Activated CD4-positive, alpha-beta memory T cell treated with anti-CD3 and anti-CD28 coated beads, Interleukin-2, amount 10 ng/mL, durations not matched to agents 7 days and 5 days (primary cell): ENCODE data around the gene PCDHB6. TPM values are rescaled to one million over a fixed set of nuclear protein-coding genes. Genes with fewer than 3 reads are reported as not detected.
"Not testable (repeated sequence)": the region's sequence is repeated elsewhere in the genome, so short reads cannot be mapped to it uniquely, and the experiment has no call there.

Experiments used
- CTCF ChIA-PET: fragments of 350-600 bp; sonication (Branson Sonifier 250); formaldehyde crosslinking; loops from one replicate; lab custom pipeline; 2021; ENCODE audit warnings: antibody characterized with exemption, inconsistent platforms; lab: Charles Lee
- POLR2A ChIA-PET: fragments of 350-600 bp; sonication (Branson Sonifier 250); formaldehyde crosslinking; loops from one replicate; lab custom pipeline; 2021; ENCODE audit warnings: antibody characterized with exemption; lab: Charles Lee
- DNase-seq: peaks from one replicate; pipeline ENCODE4 v3.0.0-alpha.2; 2020
- H3K27ac Mint-ChIP-seq: one replicate; pipeline ENCODE4 v1.8.0; 2021; ENCODE audit warnings: mild to moderate bottlenecking, mixed read lengths
- H3K27me3 Mint-ChIP-seq: one replicate; pipeline ENCODE4 v1.8.0; 2021; ENCODE audit warnings: mixed read lengths
- H3K36me3 Mint-ChIP-seq: one replicate; pipeline ENCODE4 v1.8.0; 2021; ENCODE audit warnings: low read depth, mixed read lengths
- H3K4me1 Mint-ChIP-seq: one replicate; pipeline ENCODE4 v1.8.0; 2021; ENCODE audit warnings: mixed read lengths
- H3K4me3 Mint-ChIP-seq: one replicate; pipeline ENCODE4 v1.8.0; 2021; ENCODE audit warnings: mild to moderate bottlenecking, mixed read lengths
- H3K9me3 Mint-ChIP-seq: one replicate; pipeline ENCODE4 v1.8.0; 2021; ENCODE audit warnings: mixed read lengths
- total RNA-seq, 2 experiments: library from RNA; stranded (reverse); gene quantifications; one replicate each; pipeline ENCODE4 v1.2.3, GENCODE V29; 2021

The PCDHB6 gene
- total RNA-seq, 2 experiments from 2014 or later = not detected

DNA sequence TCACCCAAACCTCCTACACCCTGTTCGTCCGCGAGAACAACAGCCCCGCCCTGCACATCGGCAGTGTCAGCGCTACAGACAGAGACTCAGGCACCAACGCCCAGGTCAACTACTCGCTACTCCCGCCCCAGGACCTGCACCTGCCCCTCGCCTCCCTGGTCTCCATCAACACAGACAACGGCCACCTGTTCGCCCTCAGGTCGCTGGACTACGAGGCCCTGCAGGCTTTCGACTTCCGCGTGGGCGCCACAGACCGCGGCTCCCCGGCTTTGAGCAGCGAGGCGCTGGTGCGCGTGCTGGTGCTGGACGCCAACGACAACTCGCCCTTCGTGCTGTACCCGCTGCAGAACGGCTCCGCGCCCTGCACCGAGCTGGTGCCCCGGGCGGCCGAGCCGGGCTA is 51.3 kb downstream of the PCDHB6 start:
- H3K27ac Mint-ChIP-seq, DNase-seq, H3K4me1 Mint-ChIP-seq, H3K36me3 Mint-ChIP-seq, H3K27me3 Mint-ChIP-seq, CTCF ChIA-PET, POLR2A ChIA-PET, H3K4me3 Mint-ChIP-seq: not testable (repeated sequence)
- peaks cover 13% of the 10 kb centered on the region for H3K9me3 Mint-ChIP-seq

DNA sequence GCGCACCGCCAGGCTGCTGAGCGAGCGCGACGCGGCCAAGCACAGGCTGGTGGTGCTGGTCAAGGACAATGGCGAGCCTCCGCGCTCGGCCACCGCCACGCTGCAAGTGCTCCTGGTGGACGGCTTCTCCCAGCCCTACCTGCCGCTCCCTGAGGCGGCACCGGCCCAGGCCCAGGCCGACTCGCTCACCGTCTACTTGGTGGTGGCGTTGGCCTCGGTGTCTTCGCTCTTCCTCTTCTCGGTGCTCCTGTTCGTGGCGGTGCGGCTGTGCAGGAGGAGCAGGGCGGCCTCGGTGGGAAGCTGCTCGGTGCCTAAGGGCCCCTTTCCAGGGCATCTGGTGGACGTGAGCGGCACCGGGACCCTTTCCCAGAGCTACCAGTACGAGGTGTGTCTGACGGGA is 51.8 kb downstream of the PCDHB6 start:
- H3K27me3 Mint-ChIP-seq, CTCF ChIA-PET, H3K27ac Mint-ChIP-seq, H3K4me1 Mint-ChIP-seq, H3K9me3 Mint-ChIP-seq, H3K4me3 Mint-ChIP-seq, POLR2A ChIA-PET, H3K36me3 Mint-ChIP-seq, DNase-seq: not testable (repeated sequence)

Other genes with a start within 250 kb of the PCDHB6 start
- gene PCDHAC1, start 223.8 kb upstream of the PCDHB6 start, total RNA-seq = not detected
- gene PCDHAC2, start 183.6 kb upstream of the PCDHB6 start, total RNA-seq = not detected
- not detected for gene PCDHB1, start 98.7 kb upstream of the PCDHB6 start, total RNA-seq
- under 1 TPM in 1 of 2 experiments, not detected in 1; 0.20 TPM for gene PCDHB2, start 55.4 kb upstream of the PCDHB6 start, total RNA-seq
- not detected for gene PCDHB3, start 49.6 kb upstream of the PCDHB6 start, total RNA-seq
- not detected for gene PCDHB4, start 28.2 kb upstream of the PCDHB6 start, total RNA-seq
- gene PCDHB5, start 14.9 kb upstream of the PCDHB6 start, total RNA-seq = not detected
- gene PCDHB7, start 22.6 kb downstream of the PCDHB6 start, total RNA-seq = not detected
- not detected for gene PCDHB8, start 27.7 kb downstream of the PCDHB6 start, total RNA-seq
- not detected for gene PCDHB16, start 32.3 kb downstream of the PCDHB6 start, total RNA-seq
- gene PCDHB9, start 37.1 kb downstream of the PCDHB6 start, total RNA-seq = not detected
- not detected for gene PCDHB10, start 42.3 kb downstream of the PCDHB6 start, total RNA-seq
- gene PCDHB11, start 49.6 kb downstream of the PCDHB6 start, total RNA-seq = not detected
- gene PCDHB12, start 58.7 kb downstream of the PCDHB6 start, total RNA-seq = not detected
- not detected for gene PCDHB13, start 63.9 kb downstream of the PCDHB6 start, total RNA-seq
- not detected for gene PCDHB14, start 73.3 kb downstream of the PCDHB6 start, total RNA-seq
- gene PCDHB15, start 95.3 kb downstream of the PCDHB6 start, total RNA-seq = not detected
- gene SLC25A2, start 154.0 kb downstream of the PCDHB6 start, total RNA-seq = under 1 TPM; 0.38 to 0.50 TPM
- 10 to 100 TPM; 74.3 to 75.1 TPM for gene TAF7, start 170.7 kb downstream of the PCDHB6 start, total RNA-seq
- gene PCDHGA1, start 180.5 kb downstream of the PCDHB6 start, total RNA-seq = under 1 TPM in 1 of 2 experiments, not detected in 1; 0.05 TPM
- under 1 TPM in 1 of 2 experiments, not detected in 1; 0.05 TPM for gene PCDHGA2, start 188.7 kb downstream of the PCDHB6 start, total RNA-seq
- not detected for gene PCDHGA3, start 193.8 kb downstream of the PCDHB6 start, total RNA-seq
- under 1 TPM in 1 of 2 experiments, not detected in 1; 0.13 TPM for gene PCDHGB1, start 200.0 kb downstream of the PCDHB6 start, total RNA-seq
- gene PCDHGA4, start 205.0 kb downstream of the PCDHB6 start, total RNA-seq = under 1 TPM; 0.08 to 0.10 TPM
- under 1 TPM; 0.18 to 0.23 TPM for gene PCDHGB2, start 209.9 kb downstream of the PCDHB6 start, total RNA-seq
- gene PCDHGA5, start 214.1 kb downstream of the PCDHB6 start, total RNA-seq = not detected
- under 1 TPM; 0.10 to 0.25 TPM for gene PCDHGB3, start 220.2 kb downstream of the PCDHB6 start, total RNA-seq
- under 1 TPM; 0.10 TPM for gene PCDHGA6, start 223.8 kb downstream of the PCDHB6 start, total RNA-seq
- under 1 TPM in 1 of 2 experiments, not detected in 1; 0.08 TPM for gene PCDHGA7, start 232.7 kb downstream of the PCDHB6 start, total RNA-seq
- not detected for gene PCDHGB4, start 237.6 kb downstream of the PCDHB6 start, total RNA-seq
- gene PCDHGA8, start 242.6 kb downstream of the PCDHB6 start, total RNA-seq = not detected
- gene PCDHGB5, start 247.9 kb downstream of the PCDHB6 start, total RNA-seq = not detected